SKM-1 (cell line): ENCODE results near the gene FOSL2.

ENCODE experiments used
- DNase-seq: peaks from one replicate; lab custom pipeline; 2025; ENCODE audit not compliant: unreplicated experiment; lab: John Stamatoyannopoulos, UW

FOSL2 gene

DNA sequence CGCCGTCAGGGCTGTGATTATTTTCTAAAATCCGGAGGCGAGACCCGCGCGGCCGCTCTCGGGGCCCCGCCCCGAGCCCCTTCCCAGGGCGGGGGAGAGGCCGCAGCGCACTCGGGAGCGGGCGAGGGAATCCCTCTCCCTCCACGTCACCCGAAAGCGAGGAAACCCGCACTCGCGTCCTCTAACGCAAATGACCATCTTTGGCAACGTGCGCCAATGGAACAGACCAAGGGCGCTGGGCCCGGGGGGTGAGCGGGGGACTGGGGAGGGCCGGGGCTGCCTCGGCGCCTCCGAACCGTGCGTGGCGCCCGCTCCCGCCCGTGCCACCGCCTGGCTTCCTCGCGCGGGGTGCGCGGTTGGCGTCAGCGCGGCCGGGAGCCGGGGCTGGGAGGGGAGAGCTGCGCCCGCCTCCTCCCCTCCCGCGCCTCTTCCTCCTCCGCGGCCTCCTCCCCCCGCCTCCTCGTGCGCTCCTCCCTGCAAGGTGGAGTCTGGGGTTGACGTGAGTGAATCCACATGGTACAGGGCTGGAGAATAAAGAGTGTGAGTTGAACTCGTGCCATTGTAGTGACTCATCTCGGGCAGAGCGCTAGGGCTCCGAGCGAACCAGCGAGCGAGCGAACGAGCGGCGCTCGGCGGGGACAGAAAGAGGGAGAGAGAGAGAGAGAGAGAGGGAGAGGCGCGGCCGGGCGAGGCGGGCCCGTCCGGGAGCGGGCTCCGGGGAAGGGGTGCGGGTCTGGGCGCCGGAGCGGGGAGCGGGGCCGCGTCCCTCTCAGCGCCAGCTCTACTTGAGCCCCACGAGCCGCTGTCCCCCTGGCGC lies at the start of gene FOSL2:
TSS of gene FOSL2 (plus strand) at position 562 of the 817 bp plus-strand sequence. CDS start 863 bp downstream, outside the sequence.
- peak; percentile 99 for DNase-seq

DNA sequence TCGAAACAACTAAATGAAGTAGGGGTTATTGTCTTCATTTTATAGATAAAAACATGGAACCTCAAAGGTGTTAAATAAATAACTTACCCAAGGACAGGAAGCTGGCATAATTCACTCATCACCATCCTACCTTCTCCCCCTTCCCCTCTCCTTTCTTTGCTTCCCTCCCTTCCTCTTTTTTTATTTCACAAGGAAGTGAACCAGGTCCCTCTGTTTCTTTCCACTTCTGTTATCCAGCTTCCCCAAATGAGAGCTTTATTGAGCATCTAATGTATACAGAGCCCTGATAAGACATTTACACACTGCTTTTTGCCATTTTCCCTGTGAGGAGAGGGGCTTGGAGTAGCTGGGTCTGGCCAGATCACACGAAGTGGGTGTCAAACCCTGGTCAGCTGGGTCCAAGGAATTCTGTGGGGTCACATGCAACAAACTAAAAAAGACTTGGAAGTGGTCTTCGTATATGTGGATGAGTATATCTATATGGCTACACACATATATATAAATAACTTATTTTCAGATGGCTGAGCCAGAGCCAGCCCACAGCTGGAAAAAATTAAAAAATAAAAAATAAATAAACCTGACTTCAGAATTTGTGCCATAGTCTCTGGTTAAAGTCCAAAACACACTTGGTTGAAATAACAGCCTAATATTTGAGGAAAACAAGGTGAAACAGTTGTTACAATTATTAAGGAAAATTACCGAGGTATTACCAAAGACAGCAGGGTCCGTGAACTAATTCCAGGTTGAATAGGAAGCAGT lies 49.3 kb upstream of the FOSL2 start:
- DNase-seq, result peak; percentile 88

DNA sequence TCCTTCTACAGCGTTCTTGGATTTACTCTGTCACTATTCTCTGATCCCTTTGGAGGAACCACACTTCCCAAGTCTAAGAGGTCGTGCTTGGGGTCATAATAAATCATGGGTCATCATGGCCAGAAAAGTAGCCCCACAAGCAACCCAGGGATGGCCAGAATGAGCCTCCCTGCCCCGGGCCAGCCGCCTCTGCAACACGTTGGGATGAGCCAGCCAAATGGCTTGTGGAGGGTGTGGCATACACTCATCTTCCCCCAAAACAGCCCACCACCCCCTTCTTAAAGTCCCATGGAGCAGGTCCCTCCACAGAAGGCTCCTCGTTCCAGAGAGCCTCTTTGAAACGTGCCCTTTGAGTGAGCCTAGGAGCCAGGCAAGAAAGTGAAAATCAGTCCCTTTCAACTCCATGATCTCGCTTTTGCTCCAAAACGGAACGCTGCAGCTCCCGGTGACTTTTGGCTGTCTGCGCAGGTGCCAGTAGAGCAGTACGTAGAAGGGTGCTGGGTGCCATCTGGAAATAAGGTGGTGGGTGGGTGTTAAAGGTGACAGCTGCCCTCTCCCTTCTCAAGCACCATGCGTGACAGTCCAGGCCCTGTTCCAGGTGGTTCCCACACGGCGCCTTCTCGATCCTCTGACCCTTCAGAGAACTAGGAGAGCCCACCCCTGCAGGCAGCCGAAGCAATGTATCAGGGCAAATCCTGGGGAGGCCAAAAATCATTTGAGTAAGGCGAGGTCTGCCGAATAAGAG lies 48.5 kb upstream of the FOSL2 start:
- DNase-seq, result no peak

DNA sequence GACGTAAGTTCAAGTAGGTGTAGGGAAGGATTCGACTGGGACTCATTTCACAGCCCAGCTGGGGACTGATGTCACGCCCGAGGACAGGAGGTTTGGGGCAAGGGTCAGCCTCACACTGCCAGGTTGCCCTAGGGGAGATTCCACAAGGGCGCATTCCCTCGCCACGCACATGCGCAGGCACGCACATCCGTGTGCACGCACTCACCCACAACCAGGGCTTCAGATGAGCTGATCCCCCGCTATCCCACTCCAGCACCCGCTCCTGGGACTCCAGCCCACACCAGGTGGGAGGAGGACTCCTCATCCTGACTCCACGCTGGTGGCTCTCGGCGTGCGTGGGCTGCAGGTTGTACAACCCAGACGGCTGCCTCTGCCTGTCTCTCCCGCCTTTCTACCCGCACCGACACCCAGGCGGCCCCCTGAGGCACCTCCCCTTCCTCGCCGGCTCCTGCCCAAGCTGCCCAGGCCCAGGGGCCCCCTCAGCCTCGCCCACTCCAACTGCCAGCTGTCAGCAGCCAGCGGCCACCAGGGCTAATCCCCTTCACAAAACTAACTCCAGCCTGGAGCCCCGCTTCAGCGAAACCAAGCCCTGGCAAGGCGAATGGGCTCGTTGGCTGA lies 47.8 kb upstream of the FOSL2 start:
- no peak for DNase-seq

DNA sequence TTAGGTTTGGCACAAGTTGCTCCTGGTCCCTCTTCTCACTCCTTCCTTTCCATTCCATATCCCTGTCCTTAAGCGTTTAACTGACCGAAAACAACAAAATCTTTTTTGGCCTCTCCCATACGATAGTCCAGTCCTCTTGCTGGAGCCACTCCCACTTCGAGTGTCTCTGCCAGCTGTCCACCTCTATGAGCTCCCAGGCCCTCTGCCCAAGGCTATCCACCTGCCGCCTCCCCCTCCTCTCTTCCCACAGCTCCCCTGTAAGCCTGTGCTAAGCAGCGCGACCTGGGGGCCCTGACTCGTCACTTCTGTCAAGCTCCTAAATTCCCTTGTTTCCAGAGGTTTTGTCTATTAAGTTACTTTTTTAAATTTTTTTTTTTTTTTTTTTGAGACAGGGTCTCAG lies 47.0 kb upstream of the FOSL2 start:
- DNase-seq, result no peak

DNA sequence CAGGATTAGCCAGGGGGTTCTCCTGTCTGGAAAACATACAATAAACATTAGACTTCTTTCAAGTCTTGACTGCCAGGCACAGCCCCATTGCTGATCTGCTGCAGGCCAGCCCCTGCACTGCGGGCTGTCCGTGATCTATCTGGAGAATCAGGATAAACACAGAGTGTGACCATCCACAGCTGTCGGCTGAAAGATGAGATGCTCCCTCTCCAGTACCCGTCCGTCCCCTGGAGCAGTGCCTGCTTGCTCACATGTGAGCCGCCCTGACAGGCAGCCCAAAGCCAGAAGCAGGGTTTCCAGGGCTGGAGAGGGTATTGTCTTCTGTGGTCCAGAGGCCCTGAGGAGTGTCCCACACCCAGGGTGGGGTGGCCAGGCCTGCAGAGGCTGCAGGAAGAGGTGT lies 46.1 kb upstream of the FOSL2 start:
- DNase-seq, result no peak

DNA sequence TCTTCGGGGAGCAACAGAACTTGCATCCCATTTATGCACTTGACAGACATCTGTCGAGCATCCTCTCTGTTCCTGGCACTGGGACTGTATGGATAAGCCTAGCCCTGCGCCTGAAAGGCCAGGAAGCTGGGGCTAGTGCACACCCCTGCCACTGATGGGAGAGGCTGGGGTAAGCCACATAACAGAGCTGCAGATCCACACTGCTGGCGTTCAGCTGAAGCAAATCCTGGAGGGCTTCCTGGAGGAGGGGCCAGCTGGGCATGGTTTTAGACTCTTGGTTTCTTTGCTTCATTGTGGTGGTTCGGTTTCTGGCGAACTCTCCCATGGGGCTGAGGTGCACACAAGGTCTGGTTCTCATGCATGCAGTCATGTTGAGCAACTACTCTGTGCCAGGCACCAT lies 45.5 kb upstream of the FOSL2 start:
- DNase-seq, result no peak

DNA sequence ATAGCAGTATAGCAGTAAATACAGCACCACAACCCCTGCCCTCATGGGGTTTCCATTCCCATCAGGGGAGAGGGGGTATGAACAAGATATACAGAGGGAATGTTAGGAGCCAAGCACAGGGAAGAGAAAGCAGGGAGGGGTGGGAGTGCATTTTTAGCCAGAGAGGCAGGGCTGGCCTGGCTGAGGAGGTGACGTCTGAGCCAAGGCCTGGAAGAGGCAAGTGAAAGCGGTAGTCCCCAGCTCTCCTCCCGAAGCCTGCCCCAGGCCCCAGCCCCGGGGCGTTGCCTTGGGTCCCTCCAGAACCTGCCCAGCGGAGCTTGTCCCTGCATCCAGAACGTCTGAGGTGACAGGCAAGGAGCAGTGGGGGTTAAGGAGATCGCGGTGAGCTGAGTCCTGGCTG lies 45.1 kb upstream of the FOSL2 start:
- DNase-seq, result no peak

DNA sequence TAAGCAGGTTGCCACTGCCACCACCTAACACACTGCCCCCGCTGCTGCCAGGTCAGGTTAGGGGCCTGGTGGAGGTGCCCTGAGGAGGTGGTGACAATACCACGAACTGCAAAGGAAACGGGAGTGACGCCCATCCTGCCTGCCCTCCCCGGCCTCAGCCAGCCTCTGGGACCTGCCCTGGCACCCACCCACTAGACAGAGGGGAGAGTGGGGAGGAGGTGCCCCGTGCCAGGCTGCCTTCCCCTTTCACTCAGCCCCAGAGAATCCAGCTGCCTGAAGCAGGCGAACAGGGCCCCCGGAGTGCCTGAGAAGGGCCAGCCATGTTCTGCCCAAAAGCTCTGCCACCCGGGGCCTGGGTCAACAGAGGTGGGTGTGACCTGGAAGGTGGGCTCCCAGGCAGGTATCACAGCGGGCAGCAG lies 44.5 kb upstream of the FOSL2 start:
- DNase-seq, result no peak

DNA sequence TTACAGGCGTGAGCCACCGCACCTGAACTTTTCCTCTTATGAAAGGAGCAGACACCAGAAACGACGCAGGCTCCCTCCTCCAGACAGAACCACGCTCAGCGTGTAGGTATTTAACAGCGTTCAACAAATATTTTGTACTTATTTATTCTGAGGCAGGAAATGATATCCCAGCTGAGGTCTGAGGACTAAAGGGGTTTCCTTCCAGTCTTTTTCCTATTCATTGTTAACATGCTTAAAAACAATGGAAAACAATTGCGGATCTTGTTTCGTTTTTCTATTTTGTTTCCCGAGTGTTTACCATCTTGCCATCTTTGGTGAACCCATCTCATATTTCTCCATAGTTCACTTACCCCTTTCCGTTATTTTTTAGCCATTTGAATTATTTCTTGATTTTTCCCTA lies 43.7 kb upstream of the FOSL2 start:
- DNase-seq, result no peak

DNA sequence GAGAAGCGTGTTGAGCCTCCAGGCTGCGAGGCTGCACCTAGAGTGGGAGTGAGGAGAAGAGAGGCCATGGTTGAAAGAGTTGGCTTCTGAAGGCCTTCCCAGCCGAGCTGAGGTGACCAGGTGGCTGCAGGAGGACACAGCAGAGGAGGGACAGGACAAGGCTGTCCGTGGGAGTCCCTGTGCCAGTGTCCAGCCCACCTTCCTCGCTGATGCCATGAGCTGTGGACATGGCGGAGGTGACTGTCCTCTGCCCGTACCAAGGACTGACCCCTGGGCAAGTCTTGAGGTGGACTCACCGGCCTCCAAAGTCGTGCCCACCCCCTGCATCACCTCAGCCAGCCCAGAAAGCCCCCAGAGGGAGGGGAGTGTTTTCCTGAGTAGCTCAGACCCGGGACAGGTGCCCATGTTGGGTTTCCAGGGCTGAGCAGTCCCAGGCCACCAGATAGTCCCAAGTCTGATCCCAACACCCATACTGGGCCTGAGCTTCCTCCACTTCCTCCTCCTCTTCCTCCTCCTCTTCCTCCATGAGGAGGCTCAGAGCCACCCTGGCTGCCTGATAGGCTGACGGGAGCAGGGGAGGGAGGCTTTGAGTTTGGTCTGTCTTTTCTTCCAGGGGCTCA lies 43.0 kb upstream of the FOSL2 start:
- DNase-seq, result no peak

DNA sequence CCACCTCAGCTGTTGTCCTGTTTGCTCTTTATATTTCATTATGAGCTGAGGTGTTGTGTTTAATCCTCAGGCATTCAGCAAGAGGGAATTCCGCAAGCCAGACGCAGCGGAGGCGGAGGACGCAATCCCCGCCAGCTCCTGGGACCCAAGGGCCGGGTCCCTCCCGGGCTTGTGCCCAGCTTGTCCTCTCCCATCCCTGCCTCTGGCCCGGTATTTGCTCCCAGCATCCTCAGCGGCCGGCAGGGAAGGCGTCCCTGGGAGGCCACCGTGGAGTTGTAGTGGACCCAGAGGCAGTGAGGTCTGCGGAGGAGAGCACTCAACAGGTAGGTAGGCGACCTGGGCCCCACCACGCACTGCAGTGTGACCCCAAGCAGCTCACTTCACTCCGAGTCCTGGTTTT lies 42.5 kb upstream of the FOSL2 start:
- no peak for DNase-seq

DNA sequence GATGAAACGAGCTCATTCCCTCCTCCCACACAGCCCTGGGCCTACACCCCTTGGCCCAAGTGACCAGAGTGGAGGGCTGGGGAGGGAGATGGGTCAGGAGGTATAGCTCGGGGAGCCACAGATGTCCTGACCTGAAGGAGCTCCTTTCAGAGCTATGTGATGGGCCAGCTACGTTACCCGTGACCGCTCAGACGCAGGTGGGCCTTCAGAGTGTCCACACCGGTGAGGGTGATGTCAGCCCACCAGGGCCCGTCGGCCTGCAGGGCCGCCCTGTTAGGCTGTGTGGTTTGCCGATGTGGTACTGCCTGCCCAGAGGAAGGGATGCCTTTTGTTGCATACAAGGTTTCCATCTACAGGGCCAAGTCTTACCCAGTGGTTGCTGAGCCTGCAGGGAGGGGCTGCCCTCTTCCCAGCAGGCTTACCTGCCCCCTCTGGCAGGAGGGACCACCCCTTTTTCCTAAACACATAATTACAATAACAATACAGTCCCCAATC lies 41.8 kb upstream of the FOSL2 start:
- DNase-seq, result no peak

DNA sequence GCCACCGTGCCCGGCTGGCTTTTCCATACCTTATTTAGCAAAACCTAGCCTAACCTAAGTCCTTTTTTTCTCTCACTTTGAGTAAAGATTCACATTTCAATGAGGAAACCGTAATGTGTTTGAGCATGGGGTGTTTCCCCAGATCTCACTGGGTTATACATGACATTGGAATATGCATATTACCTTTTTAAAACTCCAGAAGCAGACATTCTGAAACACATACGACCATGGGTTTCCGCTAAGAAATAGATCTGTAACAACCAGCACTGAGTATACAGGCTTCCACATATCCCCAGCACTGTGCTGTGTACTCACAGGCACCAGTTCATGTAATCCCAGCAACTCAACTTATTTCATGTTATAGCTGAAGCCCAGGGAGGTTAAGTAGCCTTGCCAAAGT lies 41.0 kb upstream of the FOSL2 start:
- DNase-seq, result no peak

DNA sequence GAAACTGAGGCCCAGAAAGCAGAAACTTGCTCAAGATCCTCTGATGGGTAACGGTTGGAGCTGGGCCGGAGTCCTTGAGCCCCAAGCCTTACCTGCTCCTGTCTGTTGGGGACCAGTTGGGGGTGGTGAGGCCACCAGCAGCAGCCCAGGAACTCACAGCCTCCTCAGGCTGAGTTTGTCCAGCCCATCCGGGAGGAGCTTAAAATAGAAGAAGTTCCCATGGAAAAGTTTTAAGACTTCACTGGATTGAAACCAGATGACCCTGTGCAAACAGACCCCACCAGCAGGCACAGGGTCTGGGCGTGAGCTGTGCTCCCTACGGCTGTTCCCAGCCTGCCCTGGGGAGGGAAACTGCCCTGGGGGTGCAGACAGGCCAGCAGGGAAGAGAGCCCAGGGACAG lies 40.6 kb upstream of the FOSL2 start:
- DNase-seq, result no peak

DNA sequence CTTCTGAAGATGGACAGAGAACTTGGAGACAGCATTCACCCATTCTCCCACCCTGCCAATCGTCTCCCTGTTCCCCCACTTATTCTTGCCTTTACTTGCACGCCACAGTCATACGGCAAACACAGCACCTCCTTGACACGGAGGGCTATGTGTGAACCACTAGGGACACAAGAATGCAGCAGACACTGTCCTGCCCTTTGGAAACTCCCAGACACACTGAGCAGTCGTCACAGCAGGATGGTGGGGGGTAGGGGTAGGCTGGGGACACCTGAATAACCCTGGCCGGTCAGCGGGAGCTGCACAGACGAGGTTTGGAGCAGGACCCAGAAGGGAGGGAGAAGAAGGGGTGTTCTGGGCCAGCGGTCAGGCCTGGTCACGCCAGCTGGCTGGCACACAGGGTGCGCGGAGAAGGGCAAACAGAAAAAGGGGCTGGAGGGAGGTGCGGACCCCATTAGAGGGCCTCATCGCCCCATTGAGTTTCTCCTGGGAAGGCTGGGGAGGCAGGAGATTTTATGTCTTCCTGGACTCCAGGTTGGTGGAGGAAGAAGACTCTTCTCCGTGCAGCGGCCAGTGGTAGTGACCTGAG lies 40.0 kb upstream of the FOSL2 start:
- no peak for DNase-seq

DNA sequence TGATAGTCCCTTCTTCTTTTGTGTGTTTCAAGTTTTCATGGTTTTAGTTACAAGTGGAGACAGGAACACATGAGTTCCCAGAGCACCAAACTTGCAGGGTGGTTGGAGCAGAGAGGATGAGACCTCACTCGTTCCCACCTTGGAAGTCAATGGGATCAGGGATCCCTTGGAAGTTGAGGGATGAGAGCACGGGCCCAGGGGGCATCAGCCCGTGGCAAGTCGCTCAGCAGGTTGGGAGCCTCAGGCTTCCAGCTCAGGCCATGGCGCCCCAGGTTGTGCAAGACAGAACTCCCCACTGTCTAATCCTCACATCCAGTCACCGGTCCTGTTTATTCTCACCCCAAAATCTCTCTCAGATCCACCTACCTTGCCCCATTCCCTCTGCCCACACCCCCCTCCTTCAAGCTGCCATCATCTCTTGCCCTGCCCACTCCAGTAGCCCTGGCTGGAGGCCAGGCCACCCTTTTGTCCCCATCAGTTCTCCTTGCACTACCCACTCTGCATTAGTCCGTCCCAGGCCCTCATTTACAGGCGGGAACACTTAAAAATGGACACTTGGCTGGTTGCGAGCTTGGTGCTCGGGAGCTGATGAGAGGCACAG lies 37.6 kb upstream of the FOSL2 start:
- DNase-seq, result no peak

DNA sequence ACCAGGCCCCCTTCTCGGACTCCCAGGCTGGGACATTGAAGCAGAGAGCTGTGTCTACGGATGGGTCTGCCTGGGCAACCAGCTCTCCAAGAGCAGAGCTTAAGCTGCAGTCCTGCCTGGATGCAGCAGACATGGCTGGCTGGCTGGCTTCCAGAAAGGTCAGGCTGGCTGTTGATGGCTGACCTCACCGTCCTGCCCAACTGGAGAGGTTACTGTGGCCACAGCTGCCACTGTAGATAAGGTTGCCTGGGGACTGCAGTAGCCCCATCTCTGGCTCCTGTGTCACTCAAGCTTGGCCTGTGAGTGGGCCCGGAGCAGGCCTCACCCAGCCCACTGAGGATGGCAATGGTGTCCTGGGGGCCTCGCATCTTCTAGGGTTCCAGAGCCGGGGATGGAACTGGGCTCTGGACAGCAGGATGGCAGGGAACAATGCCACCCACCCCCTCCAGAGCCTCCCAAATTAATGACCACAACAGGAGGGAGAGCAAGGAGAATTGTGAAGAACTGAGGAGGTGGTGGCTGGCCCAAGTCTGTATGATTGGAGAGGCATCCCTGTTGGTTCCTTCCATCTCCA lies 37.0 kb upstream of the FOSL2 start:
- DNase-seq, result no peak

DNA sequence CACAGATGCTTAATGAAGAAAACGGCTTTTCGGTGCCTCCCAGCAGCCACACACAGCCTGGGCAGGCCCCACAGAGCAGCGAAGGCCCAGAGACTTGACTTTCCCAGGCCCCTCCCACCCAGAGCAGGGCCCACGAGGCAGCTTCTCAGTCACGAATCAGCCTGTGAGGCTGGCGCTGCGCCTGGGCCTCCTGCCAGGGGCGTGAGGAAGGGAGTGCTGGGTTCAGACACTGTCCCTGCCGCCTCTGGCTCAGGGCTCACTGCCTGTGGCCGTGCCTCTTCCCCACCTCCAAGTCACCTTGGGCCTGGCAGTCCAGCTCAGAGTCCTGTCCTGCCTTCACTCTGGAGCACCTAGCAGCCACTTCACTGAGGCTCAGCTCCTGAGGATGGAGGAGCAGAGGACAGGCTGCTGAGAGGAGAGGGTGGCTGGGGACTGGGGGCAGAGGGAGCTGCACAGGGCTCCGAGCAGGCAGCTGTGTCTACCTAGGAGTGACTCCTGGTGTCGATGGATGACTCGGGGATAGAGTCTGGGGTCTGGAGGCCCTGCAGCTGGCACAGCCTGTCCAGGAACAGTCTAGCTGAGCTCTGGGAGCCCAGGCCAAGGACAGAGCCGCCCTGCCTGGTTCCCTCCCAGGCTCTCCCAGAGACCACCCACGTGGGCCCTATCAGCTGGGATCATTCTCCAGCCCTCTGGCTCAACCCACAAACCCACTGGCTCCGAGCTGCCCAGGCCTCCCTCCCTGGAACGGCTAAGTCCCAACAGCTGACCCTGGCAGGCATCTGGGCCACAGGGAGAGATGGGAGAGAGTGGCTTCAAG lies 36.4 kb upstream of the FOSL2 start:
- DNase-seq, result no peak
